HTERT RPE-1 (cell line): Measurements from ENCODE around the gene SLC17A1.

ENCODE experiments used
- in situ Hi-C: fragments of 300-500 bp; cut with MboI; formaldehyde crosslinking; loops from 4 replicates; pipeline ENCODE4 v1.14.3; 2020; ENCODE audit warnings: low sequenced_read_pairs

Gene SLC17A1

GRCh38 chr6:25833136-25833535, 1.3 kb upstream of the SLC17A1 start:
- in situ Hi-C loops = no loop called here

GRCh38 chr6:25832670-25833069, 818 bp upstream of the SLC17A1 start:
- in situ Hi-C loops = no loop called here

- in situ Hi-C loops = no loop called here
Observed at GRCh38 chr6:25832307-25832662, 433 bp upstream of the SLC17A1 start.

DNA sequence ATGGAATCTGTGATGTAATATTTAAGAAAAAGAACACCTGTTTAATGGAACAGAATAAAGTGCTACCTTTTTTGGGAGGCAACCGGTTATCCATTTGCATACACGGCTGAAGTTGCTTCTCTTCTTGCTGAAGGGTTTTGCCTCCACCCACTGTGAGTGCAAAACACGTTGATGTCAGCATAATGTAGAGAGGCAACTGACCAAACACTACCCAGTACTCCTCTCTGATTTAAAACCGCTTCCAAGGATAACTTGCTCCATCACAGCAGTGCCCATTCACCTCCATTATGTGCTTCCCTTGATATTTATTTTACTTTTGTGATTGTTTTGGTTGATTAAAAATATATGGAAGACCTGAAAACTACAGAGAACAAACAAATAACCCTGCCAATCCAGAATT, 1.4 kb downstream of the SLC17A1 start:
- in situ Hi-C loops = no loop called here

DNA sequence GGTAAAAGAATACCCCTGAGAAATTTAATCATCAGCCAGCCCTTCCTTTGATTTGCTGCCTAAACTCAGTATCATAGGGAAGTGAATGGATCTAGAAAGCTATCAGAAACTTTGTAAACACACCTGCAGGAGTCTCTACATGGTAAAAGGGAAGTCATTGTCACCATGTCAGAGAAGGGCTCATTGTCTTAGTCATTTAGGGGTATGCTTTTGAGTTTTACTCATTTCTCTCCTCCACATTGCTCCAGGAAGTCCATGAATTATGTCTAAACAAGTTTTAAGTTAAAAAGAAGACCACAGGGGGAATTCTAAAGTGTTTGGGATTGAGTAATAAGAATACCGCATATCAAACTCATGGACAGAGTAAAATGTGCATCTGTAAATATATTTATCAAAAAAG, 2.5 kb downstream of the SLC17A1 start:
- in situ Hi-C loops = no loop called here

GRCh38 chr6:25821341-25821740, 10.5 kb downstream of the SLC17A1 start:
- in situ Hi-C loops = no loop called here

DNA sequence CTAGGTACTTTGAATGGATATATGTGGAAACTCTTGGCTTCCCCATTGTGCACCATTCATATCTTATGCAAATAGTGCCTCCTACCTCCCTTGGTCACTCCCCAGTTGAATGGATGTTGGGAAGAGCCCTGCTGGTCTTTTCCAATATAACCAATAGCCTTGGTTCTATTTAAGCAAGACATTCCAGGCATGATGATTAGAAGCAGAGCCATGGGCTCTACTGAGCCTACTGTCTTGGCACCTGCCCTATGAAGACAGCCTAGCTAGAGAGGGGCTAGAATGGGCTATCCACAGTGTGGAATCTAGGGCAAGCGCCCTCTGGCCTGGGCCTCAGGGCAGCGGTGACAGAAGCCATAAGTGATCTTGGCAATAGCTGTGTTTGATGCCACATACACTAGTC, 15.6 kb downstream of the SLC17A1 start:
- in situ Hi-C loops = no loop called here

GRCh38 chr6:25815194-25815593, 16.7 kb downstream of the SLC17A1 start:
- in situ Hi-C loops = no loop called here

GRCh38 chr6:25804804-25805203, 27.0 kb downstream of the SLC17A1 start:
- in situ Hi-C loops = no loop called here

DNA sequence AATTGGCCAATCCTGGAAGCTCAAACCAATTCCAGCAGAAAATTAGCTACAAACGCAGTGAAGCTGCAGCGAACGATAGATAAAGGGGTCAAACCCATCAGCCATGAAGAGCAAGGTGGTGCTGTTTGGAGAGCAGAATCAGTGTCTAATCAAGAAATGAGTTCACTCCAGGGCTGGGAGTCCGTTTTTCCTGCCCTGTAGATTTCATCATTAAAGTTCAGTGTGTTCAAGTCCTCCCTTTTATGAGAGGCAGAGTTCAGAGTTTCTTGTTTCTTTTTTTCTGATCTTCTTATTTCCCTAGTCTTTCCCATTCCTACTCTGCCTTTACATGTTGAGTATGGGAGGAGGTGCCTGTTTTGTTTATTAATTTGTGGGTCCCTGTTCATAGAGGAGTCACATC, 30.4 kb downstream of the SLC17A1 start:
- in situ Hi-C loops = no loop called here

DNA sequence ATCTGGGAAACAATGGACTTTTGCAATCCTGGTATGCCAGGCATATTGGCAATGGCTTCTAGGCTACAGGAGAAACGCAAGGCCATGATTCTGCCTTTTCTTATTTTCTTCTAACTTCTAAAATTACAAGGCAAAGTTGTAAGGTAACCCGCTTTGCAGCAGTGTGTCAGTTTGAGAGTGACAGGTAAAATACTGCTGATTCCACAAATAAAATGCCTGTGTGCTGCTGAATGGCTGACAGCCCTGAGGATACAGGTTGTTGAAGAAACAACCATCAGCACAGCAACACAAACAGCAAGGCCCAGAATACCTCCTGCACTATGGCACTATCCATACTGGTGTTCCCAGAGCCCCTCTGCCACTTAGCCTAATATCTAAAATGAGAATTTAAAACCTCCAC, 37.1 kb downstream of the SLC17A1 start:
- in situ Hi-C loops = no loop called here

- in situ Hi-C loops = no loop called here
Observed at GRCh38 chr6:25793970-25794369, 37.9 kb downstream of the SLC17A1 start.

DNA sequence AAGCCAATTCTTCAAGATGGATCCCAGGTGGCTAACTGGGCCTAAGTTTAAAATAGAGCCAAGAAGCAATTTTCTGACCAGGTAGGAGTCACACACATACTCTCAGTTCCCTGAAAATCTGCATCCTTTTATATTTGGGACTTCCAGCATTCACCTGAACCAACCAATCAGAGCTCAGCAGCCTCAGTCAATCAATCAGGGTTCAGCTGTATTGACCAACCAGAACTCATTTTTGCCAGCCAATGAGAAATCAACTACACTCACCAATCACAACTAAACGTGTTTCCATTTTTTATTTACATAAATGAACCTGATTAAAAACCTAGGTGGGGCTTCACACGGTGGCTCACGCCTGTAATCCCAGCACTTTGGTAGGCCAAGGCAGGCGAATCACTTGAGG, 39.8 kb downstream of the SLC17A1 start:
- in situ Hi-C loops = no loop called here

- in situ Hi-C loops = no loop called here
Observed at GRCh38 chr6:25789475-25789874, 42.4 kb downstream of the SLC17A1 start.

GRCh38 chr6:25788305-25788922, 43.4 kb downstream of the SLC17A1 start:
- in situ Hi-C loops = no loop called here

GRCh38 chr6:25787428-25787827, 44.4 kb downstream of the SLC17A1 start:
- in situ Hi-C loops = no loop called here

GRCh38 chr6:25781134-25781533, 50.7 kb downstream of the SLC17A1 start:
- in situ Hi-C loops = no loop called here

DNA sequence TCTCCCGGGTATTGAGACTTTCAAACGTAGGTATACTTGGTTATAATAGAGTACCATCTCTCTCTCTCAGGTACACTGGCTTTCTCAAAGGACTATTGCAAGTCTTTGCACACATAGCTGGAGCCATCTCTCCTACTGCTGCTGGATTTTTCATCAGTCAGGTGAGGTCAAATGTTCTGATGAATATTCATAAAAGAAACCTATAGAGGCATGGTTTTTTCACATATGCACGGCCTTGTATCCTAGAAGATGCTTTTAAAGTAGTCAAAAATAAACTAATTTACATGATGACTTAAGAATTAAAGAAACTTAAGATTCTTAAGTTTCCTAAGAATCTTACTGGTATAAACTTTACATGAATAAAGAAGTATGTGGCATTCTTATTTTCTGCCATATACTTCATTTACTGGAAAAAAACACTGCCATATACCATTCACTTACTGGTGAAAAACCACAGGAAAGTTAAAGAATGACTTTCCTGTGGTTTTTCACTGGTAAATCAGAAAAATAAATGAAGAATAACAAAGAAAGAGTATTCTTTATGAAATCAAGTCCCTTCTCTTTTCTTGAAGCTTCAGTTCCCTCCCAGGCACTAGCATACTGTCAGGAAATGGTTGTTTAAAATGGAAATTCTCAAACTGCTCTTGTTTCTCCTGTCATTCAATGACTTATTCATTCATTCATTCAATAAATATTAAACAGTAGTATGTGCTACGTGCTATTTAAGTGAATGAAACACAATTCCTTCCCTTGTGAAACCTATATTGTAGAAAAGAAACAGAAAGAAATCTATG, 53.8 kb downstream of the SLC17A1 start:
- in situ Hi-C loops = no loop called here

DNA sequence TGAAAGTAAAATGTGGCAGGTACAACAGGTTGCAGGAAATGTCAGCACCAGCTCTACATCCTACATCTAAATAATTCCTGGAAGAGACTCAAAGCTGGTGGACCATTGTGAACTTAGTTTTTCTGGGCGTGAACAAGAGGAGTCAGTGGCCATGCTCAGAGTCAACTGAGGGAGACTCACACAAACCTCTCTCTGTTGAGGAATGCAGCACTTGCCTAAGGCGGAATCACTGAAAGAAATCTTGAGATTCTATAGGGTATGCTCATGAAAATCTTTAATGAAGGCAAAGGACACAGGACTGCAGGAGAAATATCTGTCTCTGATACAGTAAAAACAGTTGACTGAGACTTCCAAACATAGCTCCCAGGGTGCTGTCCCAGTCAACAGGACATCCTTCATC, 54.8 kb downstream of the SLC17A1 start:
- in situ Hi-C loops = no loop called here

DNA sequence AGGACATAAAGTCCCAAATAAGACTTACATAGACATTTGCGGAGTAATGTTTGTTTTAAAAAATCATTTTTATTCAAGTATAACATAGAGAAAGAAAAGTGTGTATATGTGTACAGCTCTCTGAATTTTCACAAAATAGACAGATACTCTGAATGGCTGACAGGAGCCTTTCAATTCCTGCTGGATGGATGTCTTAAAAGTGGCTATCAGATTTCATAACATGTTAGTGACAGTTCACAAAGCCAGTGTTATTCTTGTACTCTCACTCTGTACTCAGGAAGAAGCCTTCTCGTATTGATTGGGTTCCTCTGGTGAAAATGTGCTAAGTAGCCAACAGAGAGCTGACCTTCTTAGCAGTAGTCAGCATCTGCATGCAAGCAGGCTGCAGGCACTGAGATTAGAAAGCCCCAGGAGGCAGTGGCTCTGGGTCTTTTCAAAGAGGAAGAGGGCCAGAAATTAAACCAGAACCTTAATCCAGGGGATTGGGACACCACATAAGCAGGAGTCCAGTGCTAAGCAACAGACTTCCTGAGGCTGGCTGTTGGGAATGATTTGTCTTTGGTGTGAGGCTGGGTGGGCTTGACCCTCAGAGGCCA, 57.6 kb downstream of the SLC17A1 start:
- in situ Hi-C loops = no loop called here

- in situ Hi-C loops = no loop called here
Observed at GRCh38 chr6:25769983-25770382, 61.9 kb downstream of the SLC17A1 start.

GRCh38 chr6:25768566-25768965, 63.3 kb downstream of the SLC17A1 start:
- in situ Hi-C loops = no loop called here
